DOHH2 (cell line): ENCODE measurements around the gene ESYT1.

Experiments
- H3F3A ChIP-seq: fragments of 200-600 bp; sonication (generic), shearing (Covaris generic); 2 replicates; pipeline ENCODE4 v1.6.0; 2016; ENCODE audit warnings: antibody characterized with exemption, mild to moderate bottlenecking; ENCODE audit not compliant: control insufficient read depth, insufficient read depth
- H3K27ac ChIP-seq: fragments of 200-600 bp; sonication (generic); 2 replicates; pipeline ENCODE4 v1.5.1; 2014; ENCODE audit warnings: low read depth, mild to moderate bottlenecking, low read length, moderate library complexity
- H3K27me3 ChIP-seq: fragments of 200-600 bp; sonication (generic); 2 replicates; pipeline ENCODE4 v1.6.1; 2014; ENCODE audit warnings: mild to moderate bottlenecking, low read length, mixed read lengths; ENCODE audit not compliant: control insufficient read depth
- H3K36me3 ChIP-seq: fragments of 200-600 bp; sonication (generic); 2 replicates; pipeline ENCODE4 v1.6.1; 2014; ENCODE audit warnings: mild to moderate bottlenecking, low read length, moderate library complexity, mixed read lengths; ENCODE audit not compliant: control insufficient read depth
- H3K4me1 ChIP-seq: fragments of 200-600 bp; sonication (generic); 2 replicates; pipeline ENCODE4 v1.6.1; 2014; ENCODE audit warnings: mild to moderate bottlenecking, low read length, mixed read lengths; ENCODE audit not compliant: control insufficient read depth
- H3K4me2 ChIP-seq: fragments of 200-600 bp; sonication (generic); 2 replicates; pipeline ENCODE4 v1.6.0; 2014; ENCODE audit warnings: mild to moderate bottlenecking, low read length, moderate library complexity
- H3K4me3 ChIP-seq: fragments of 200-600 bp; sonication (generic); 2 replicates; pipeline ENCODE4 v1.5.1; 2014; ENCODE audit warnings: mild to moderate bottlenecking, low read length, mixed read lengths
- H3K79me2 ChIP-seq: fragments of 200-600 bp; sonication (generic); 2 replicates; pipeline ENCODE4 v1.6.1; 2014; ENCODE audit warnings: mild to moderate bottlenecking, low read length, mixed read lengths; ENCODE audit not compliant: control insufficient read depth
- H3K9me2 ChIP-seq: fragments of 200-600 bp; sonication (generic); replicated peaks from 2 replicates; pipeline ENCODE4 v1.6.1; 2014; ENCODE audit warnings: mild to moderate bottlenecking, low read length, mixed read lengths; ENCODE audit not compliant: control insufficient read depth
- H3K9me3 ChIP-seq: fragments of 200-600 bp; sonication (generic); 2 replicates; pipeline ENCODE4 v1.6.1; 2014; ENCODE audit warnings: antibody characterized with exemption, low read length, mixed read lengths; ENCODE audit not compliant: control insufficient read depth, insufficient read depth
- H4K20me1 ChIP-seq: fragments of 200-600 bp; sonication (generic); 2 replicates; pipeline ENCODE4 v1.6.0; 2014; ENCODE audit warnings: low read depth, mild to moderate bottlenecking, antibody characterized with exemption, low read length, moderate library complexity; ENCODE audit not compliant: control insufficient read depth, insufficient read depth
- CTCF ChIP-seq: fragments of 200-600 bp; sonication (generic); IDR thresholded peaks from one replicate; pipeline ENCODE4 v1.5.1; 2014; ENCODE audit warnings: antibody characterized with exemption, mild to moderate bottlenecking, low read depth, low read length; ENCODE audit not compliant: poor library complexity, severe bottlenecking
- EZH2phosphoT487 ChIP-seq: fragments of 200-600 bp; sonication (generic); IDR thresholded peaks from 2 replicates; pipeline ENCODE4 v1.6.1; 2017; ENCODE audit warnings: borderline replicate concordance, mild to moderate bottlenecking, antibody characterized with exemption, low read length, moderate library complexity, mixed read lengths

ESYT1 gene

GRCh38 chr12:56120158-56120846 lies 7.8 kb upstream of the ESYT1 start:
- Histone ChIP-seq H3K4me3 (peak overlapping the region; percentile 82), H3K4me2 (peak overlapping the region; percentile 99), H3K79me2 (peaks cover 44% of the 10 kb centered on the region), H3K9me3 (no peaks in the 10 kb centered on the region), H3K36me3 (peaks cover 42% of the 10 kb centered on the region), H3K9me2 (no peaks in the 10 kb centered on the region), H3K4me1 (peaks cover 37% of the 10 kb centered on the region), H3K27me3 (no peaks in the 10 kb centered on the region), H3K27ac (no peak overlapping the region), H3F3A (peaks cover 36% of the 10 kb centered on the region), H4K20me1 (no peaks in the 10 kb centered on the region)
- no peak for TF ChIP-seq EZH2phosphoT487
- no peak for TF ChIP-seq CTCF

GRCh38 chr12:56121204-56121870 lies 6.7 kb upstream of the ESYT1 start:
- Histone ChIP-seq H4K20me1 (no peaks in the 10 kb centered on the region), H3K9me2 (no peaks in the 10 kb centered on the region), H3K27me3 (no peaks in the 10 kb centered on the region), H3F3A (peaks cover 35% of the 10 kb centered on the region), H3K4me1 (peaks cover 45% of the 10 kb centered on the region), H3K9me3 (no peaks in the 10 kb centered on the region), H3K79me2 (peaks cover 46% of the 10 kb centered on the region), H3K4me3 (no peak overlapping the region), H3K4me2 (no peak overlapping the region), H3K27ac (no peak overlapping the region), H3K36me3 (peaks cover 42% of the 10 kb centered on the region)
- TF ChIP-seq EZH2phosphoT487 (no peak), CTCF (no peak)

- H3K4me2 ChIP-seq: no peak overlapping the region
- TF ChIP-seq EZH2phosphoT487: no peak
- no peak for TF ChIP-seq CTCF
Measured at GRCh38 chr12:56122637-56123036, 5.4 kb upstream of the ESYT1 start.

More at GRCh38 chr12:56122637-56123036, 5.4 kb upstream of the ESYT1 start:
- Histone ChIP-seq H3K36me3 (peaks cover 30% of the 10 kb centered on the region), H4K20me1 (no peaks in the 10 kb centered on the region), H3K27ac (no peak overlapping the region), H3K4me1 (peaks cover 58% of the 10 kb centered on the region), H3K9me3 (no peaks in the 10 kb centered on the region), H3K27me3 (no peaks in the 10 kb centered on the region), H3K9me2 (no peaks in the 10 kb centered on the region), H3K4me3 (no peak overlapping the region), H3F3A (peaks cover 38% of the 10 kb centered on the region), H3K79me2 (peaks cover 38% of the 10 kb centered on the region)
